ENCODE results near the gene RNF121. TPM values are rescaled to one million over a fixed set of nuclear protein-coding genes. Genes with fewer than 3 reads are reported as not detected.

RNF121 gene
- total RNA-seq, 2 donors from 2014 or later, result 28.6 to 43.0 TPM

- intact Hi-C loops (cut with DNase I), result no loop called here
- no peaks in the 10 kb centered on the region for H3K4me1 ChIP-seq
- H3K27ac ChIP-seq, result no peak overlapping the region
- no peak for DNase-seq
- H3K27me3 ChIP-seq, result no peaks in the 10 kb centered on the region
- peaks cover 78% of the 10 kb centered on the region for H3K36me3 ChIP-seq
- H3K9me3 ChIP-seq, result no peaks in the 10 kb centered on the region
- H3K4me3 ChIP-seq, result no peak overlapping the region
- TF ChIP-seq, protein P1, sequence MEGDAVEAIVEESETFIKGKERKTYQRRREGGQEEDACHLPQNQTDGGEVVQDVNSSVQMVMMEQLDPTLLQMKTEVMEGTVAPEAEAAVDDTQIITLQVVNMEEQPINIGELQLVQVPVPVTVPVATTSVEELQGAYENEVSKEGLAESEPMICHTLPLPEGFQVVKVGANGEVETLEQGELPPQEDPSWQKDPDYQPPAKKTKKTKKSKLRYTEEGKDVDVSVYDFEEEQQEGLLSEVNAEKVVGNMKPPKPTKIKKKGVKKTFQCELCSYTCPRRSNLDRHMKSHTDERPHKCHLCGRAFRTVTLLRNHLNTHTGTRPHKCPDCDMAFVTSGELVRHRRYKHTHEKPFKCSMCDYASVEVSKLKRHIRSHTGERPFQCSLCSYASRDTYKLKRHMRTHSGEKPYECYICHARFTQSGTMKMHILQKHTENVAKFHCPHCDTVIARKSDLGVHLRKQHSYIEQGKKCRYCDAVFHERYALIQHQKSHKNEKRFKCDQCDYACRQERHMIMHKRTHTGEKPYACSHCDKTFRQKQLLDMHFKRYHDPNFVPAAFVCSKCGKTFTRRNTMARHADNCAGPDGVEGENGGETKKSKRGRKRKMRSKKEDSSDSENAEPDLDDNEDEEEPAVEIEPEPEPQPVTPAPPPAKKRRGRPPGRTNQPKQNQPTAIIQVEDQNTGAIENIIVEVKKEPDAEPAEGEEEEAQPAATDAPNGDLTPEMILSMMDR (IDR thresholded peaks at IDR 0.05), result no peak
- H3K9ac ChIP-seq (ENCODE audit: low read depth in 2 of 2, low read length in 2 of 2), result no peak overlapping the region
Observed at GRCh38 chr11:72014761-72015320, 86.0 kb downstream of the RNF121 start.

DNA sequence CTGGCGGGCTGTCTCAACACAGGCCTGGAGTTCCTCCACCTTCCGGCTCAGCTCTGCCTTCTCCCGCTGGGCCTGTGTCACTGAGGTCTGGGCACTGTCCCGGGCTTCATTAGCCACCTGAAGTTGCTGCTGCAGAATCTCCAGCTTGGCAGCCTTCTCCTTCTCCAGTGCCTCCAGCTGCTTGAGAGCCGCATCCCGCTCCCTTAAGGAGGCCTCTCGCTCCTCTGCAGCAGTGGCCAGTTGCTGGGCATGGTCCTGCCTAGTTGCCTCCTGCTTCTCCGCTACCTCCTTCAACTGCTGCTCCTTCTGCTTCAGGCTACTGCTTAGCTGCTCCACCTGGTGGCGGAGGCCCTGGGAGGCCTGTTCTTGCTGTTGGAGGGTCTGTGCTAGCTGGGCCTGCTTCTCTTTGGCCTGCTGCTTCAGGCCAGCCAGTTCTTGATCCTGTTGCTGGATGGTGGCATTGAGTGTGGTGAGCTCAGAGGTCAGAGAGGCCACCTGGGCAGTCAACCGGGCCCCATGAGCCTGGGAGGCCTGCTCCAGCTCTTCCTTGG is 86.7 kb downstream of the RNF121 start:
- no peak overlapping the region for H3K27ac ChIP-seq
- H3K4me1 ChIP-seq, result no peaks in the 10 kb centered on the region
- peaks cover 78% of the 10 kb centered on the region for H3K36me3 ChIP-seq
- DNase-seq, result no peak
- TF ChIP-seq, protein P1 (IDR thresholded peaks at IDR 0.05), result no peak
- H3K27me3 ChIP-seq, result no peaks in the 10 kb centered on the region
- H3K4me3 ChIP-seq, result no peak overlapping the region
- intact Hi-C loops (cut with DNase I), result no loop called here
- no peak overlapping the region for H3K9ac ChIP-seq (ENCODE audit: low read depth in 2 of 2, low read length in 2 of 2)
- no peaks in the 10 kb centered on the region for H3K9me3 ChIP-seq

- Histone ChIP-seq H3K27me3 (no peaks in the 10 kb centered on the region), H3K27ac (no peak overlapping the region), H3K9me3 (no peaks in the 10 kb centered on the region), H3K4me1 (no peaks in the 10 kb centered on the region), H3K9ac (ENCODE audit: low read depth in 2 of 2, low read length in 2 of 2) (no peak overlapping the region), H3K4me3 (no peak overlapping the region), H3K36me3 (peaks cover 85% of the 10 kb centered on the region)
- TF ChIP-seq, protein P1 (IDR thresholded peaks at IDR 0.05), result no peak
- DNase-seq, result no peak
- intact Hi-C loops (cut with DNase I), result no loop called here
Observed at GRCh38 chr11:72018171-72018570, 89.3 kb downstream of the RNF121 start.

- Histone ChIP-seq H3K4me3 (no peak overlapping the region), H3K9ac (ENCODE audit: low read depth in 2 of 2, low read length in 2 of 2) (no peak overlapping the region), H3K36me3 (peaks cover 41% of the 10 kb centered on the region), H3K27ac (no peak overlapping the region), H3K4me1 (no peaks in the 10 kb centered on the region), H3K27me3 (no peaks in the 10 kb centered on the region), H3K9me3 (no peaks in the 10 kb centered on the region)
- intact Hi-C loops (cut with DNase I), result no loop called here
- DNase-seq, result no peak
- TF ChIP-seq, protein P1 (IDR thresholded peaks at IDR 0.05), result no peak
Observed at GRCh38 chr11:72023335-72023734, 94.5 kb downstream of the RNF121 start.

GRCh38 chr11:72024069-72024754 is 95.4 kb downstream of the RNF121 start:
- Histone ChIP-seq H3K9ac (ENCODE audit: low read depth in 2 of 2, low read length in 2 of 2) (no peak overlapping the region), H3K27ac (no peak overlapping the region), H3K4me1 (no peaks in the 10 kb centered on the region), H3K9me3 (no peaks in the 10 kb centered on the region), H3K36me3 (peaks cover 34% of the 10 kb centered on the region), H3K27me3 (no peaks in the 10 kb centered on the region), H3K4me3 (no peak overlapping the region)
- intact Hi-C loops (cut with DNase I), result loop anchor here (2.0 kb wide), 1 partner anchor 67 kb away; no protein-coding TSS in a partner anchor
- no peak for DNase-seq
- TF ChIP-seq, protein P1 (IDR thresholded peaks at IDR 0.05), result no peak
